Upper lobe of right lung (tissue), 1 donor: ENCODE data around the gene CCDC40. TPM values are rescaled to one million over a fixed set of nuclear protein-coding genes. Genes with fewer than 3 reads are reported as not detected.

Experiments
- ATAC-seq: fragments of 200-7000 bp; cut with Tn5 transposase; one replicate; pipeline ENCODE4 v1.9.1; 2020; ENCODE audit warnings: mild to moderate bottlenecking, moderate library complexity
- DNase-seq: peaks from one replicate; pipeline ENCODE4 v3.0.0-alpha.2; 2020
- H3K27ac ChIP-seq: fragments of 200-600 bp; one replicate; pipeline ENCODE4 v1.8.0; 2022
- H3K27me3 ChIP-seq: fragments of 200-600 bp; one replicate; pipeline ENCODE4 v1.8.0; 2022; ENCODE audit warnings: mild to moderate bottlenecking
- H3K36me3 ChIP-seq: fragments of 200-600 bp; one replicate; pipeline ENCODE4 v1.8.0; 2022
- H3K4me1 ChIP-seq: fragments of 200-600 bp; one replicate; pipeline ENCODE4 v1.8.0; 2022
- H3K4me3 ChIP-seq: fragments of 200-600 bp; one replicate; pipeline ENCODE4 v1.8.0; 2022; ENCODE audit warnings: mild to moderate bottlenecking
- H3K9me3 ChIP-seq: fragments of 200-600 bp; one replicate; pipeline ENCODE4 v1.8.0; 2022
- CTCF ChIP-seq: fragments of 200-600 bp; IDR thresholded peaks from one replicate; pipeline ENCODE4 v1.8.0; 2022; ENCODE audit warnings: antibody characterized with exemption
- intact Hi-C: fragments of 100-400 bp; cut with DNase I; formaldehyde crosslinking; loops from one replicate; pipeline ENCODE4 v1.11.0; 2022
- total RNA-seq: library from RNA; stranded (reverse); fragmentation: NEBNext Ultra II Directional; extraction: Animal tissue kit (Norgen Biotek cat#: 25700); gene quantifications from one replicate; pipeline ENCODE4 v1.2.1, GENCODE V29; 2021
- donor health status: DM: no; HTN: yes; CAD: no; lungs with severe emphysema.

Gene CCDC40
- total RNA-seq, 1 donor from 2014 or later, result 3.5 TPM

GRCh38 chr17:80105762-80106161, 69.3 kb downstream of the CCDC40 start:
- TF ChIP-seq CTCF, result no peak
- no peaks in the 10 kb centered on the region for H3K9me3 ChIP-seq
- H3K36me3 ChIP-seq, result no peaks in the 10 kb centered on the region
- H3K27me3 ChIP-seq, result no peaks in the 10 kb centered on the region
- no peak overlapping the region for H3K4me3 ChIP-seq
- intact Hi-C loops, result no loop called here
- no peak for ATAC-seq
- no peak overlapping the region for H3K27ac ChIP-seq
- peaks cover 11% of the 10 kb centered on the region for H3K4me1 ChIP-seq
- peak; percentile 62 for DNase-seq

DNA sequence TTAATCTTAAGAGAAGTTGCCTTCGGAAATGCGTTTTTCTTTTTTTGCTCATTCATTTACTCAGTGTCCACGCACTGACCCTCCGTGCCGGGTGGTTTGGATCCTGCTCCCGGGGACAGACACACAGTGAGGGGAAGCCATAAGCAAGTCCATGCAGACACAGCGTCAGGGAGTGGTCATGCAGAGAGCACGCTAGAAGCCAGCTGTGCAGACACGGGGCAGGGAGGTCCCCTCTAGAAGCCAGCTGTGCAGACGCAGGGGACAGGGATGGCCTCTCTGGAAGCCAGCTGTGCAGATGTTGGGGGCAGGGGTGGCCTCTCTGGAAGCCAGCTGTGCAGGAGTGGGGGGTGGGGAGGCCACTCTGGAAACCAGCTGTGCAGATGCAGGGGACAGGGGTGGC, 69.7 kb downstream of the CCDC40 start:
- no peaks in the 10 kb centered on the region for H3K9me3 ChIP-seq
- no peak for ATAC-seq
- H3K4me3 ChIP-seq, result no peak overlapping the region
- no peaks in the 10 kb centered on the region for H3K27me3 ChIP-seq
- no peak for TF ChIP-seq CTCF
- intact Hi-C loops, result no loop called here
- H3K27ac ChIP-seq, result no peak overlapping the region
- peaks cover 3% of the 10 kb centered on the region for H3K36me3 ChIP-seq
- H3K4me1 ChIP-seq, result peaks cover 8% of the 10 kb centered on the region
- DNase-seq, result peak; percentile 46

DNA sequence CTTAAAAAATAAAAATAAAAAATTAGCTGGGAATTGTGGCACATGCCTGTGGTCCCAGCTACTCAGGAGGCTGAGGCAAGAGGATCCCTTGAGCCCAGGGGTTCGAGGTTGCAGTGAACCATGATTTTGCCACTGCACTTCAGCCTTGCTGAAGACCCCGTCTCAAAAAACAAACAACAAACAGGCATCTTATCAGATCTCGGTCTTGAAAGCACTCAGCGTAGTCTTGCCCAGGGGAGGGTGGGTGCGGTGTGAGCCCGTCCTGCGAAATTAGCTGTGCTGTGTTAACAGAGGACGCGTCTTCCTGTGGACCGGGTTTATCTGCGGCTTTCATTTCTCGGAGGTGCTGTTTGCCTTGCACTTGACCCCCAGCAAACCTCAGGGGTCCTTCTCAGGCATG, 70.3 kb downstream of the CCDC40 start:
- TF ChIP-seq CTCF, result no peak
- DNase-seq, result no peak
- no peaks in the 10 kb centered on the region for H3K9me3 ChIP-seq

DNA sequence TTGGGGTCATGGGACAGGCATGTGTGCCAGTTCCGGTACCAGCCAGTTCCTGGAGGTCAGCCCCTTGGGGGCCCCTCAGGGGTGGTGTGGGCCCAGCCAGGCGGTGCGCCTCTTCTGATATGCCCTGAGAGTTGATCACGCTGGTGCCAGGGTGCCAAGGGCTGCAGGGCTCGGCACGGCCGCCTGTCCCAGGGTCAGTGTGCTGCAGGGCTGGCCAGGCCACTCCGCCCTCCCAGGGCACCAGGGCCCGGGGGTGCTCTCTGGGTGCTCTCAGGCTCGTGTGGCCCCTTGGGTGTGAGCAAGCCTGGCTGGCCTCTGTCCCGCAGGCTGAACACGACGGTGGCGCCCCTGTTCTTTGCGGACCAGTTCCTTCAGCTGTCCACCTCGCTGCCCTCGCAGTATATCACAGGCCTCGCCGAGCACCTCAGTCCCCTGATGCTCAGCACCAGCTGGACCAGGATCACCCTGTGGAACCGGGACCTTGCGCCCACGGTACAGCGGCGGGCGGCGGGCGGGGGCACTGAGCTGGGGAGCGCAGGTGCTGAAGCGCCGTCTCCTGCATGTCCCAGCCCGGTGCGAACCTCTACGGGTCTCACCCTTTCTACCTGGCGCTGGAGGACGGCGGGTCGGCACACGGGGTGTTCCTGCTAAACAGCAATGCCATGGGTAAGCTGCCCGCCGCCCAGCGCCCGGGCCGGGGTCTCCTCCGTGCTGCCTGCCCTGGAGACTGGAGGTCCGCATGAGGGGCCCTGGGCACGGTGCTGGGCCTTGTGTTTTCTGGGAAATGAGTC, 71.0 kb downstream of the CCDC40 start:
- ATAC-seq, result no peak
- intact Hi-C loops, result no loop called here

More for the DNA sequence above, 70.3 kb downstream of the CCDC40 start:
- peaks cover 8% of the 10 kb centered on the region for H3K4me1 ChIP-seq
- no peak overlapping the region for H3K27ac ChIP-seq
- intact Hi-C loops, result no loop called here
- H3K36me3 ChIP-seq, result peaks cover 3% of the 10 kb centered on the region
- no peaks in the 10 kb centered on the region for H3K27me3 ChIP-seq
- ATAC-seq, result no peak
- no peak overlapping the region for H3K4me3 ChIP-seq

DNA sequence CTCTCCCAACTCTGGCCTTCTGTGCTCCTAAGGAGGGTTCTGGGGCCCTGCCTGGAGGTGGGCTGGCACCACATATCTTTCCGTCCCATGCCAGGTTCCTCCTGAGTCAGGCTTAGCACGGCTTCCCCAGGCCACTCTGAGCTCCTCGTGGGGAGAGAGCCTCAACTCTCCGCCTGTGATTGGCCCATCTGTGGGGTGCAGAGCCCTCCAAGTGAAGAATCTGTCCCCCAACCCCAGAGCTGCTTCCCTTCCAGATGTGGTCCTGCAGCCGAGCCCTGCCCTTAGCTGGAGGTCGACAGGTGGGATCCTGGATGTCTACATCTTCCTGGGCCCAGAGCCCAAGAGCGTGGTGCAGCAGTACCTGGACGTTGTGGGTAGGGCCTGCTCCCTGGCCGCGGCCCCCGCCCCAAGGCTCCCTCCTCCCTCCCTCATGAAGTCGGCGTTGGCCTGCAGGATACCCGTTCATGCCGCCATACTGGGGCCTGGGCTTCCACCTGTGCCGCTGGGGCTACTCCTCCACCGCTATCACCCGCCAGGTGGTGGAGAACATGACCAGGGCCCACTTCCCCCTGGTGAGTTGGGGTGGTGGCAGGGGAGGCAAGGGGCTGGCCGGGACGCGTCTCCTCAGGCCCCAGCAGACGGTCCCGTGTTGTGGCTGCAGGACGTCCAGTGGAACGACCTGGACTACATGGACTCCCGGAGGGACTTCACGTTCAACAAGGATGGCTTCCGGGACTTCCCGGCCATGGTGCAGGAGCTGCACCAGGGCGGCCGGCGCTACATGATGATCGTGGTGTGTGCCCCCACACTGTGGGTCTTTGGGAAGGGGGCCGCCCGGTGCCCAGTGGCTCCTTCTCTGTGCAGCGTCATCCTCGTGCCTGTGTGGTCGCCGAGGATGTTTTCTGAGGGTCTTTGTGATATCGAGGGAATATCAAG, 71.9 kb downstream of the CCDC40 start:
- H3K9me3 ChIP-seq, result no peaks in the 10 kb centered on the region
- H3K27me3 ChIP-seq, result no peaks in the 10 kb centered on the region
- no peak overlapping the region for H3K4me3 ChIP-seq
- intact Hi-C loops, result no loop called here
- peaks cover 3% of the 10 kb centered on the region for H3K36me3 ChIP-seq
- ATAC-seq (no peak), DNase-seq (peak; percentile 55)
- H3K27ac ChIP-seq, result no peak overlapping the region
- H3K4me1 ChIP-seq, result no peaks in the 10 kb centered on the region
- no peak for TF ChIP-seq CTCF

More for the DNA sequence above, 71.0 kb downstream of the CCDC40 start:
- peak; percentile 61 for DNase-seq
- Histone ChIP-seq H3K4me3 (no peak overlapping the region), H3K36me3 (peaks cover 3% of the 10 kb centered on the region), H3K4me1 (peaks cover 2% of the 10 kb centered on the region), H3K27ac (no peak overlapping the region), H3K27me3 (no peaks in the 10 kb centered on the region), H3K9me3 (no peaks in the 10 kb centered on the region)
- TF ChIP-seq CTCF, result no peak
